Measurements from ENCODE around the gene C2CD3. TPM values are rescaled to one million over a fixed set of nuclear protein-coding genes. Genes with fewer than 3 reads are reported as not detected.

The C2CD3 gene
- total and polyA plus RNA-seq, 10 of the 15 experiments (the other 5 are each of a cell fraction or from before 2014, with no cell fraction given): 2.3 to 24.0 (median 16.3) TPM

GRCh38 chr11:74100735-74101134 is 70.1 kb downstream of the C2CD3 start:
- no peak for DNase-seq (ENCODE audit: low read depth, low spot score)
- ChIA-PET POLR2A (interaction anchor here (0.5 kb wide), 1 partner anchor 142 kb away, joined by 5 read pairs; no protein-coding TSS in a partner anchor), CTCF (no interaction called here), SMC1A (ENCODE audit: uncharacterized antibody, unreplicated experiment) (no interaction called here), RAD21 (ENCODE audit: unreplicated experiment) (no interaction called here)
- no peak for FAIRE-seq
- intact Hi-C loops (cut with micrococcal nuclease; ENCODE audit: unreplicated experiment) (no loop called here), in situ Hi-C loops (cut with MboI) (no loop called here)
- no peak for TF ChIP-seq SP1 (IDR thresholded peaks at IDR 0.05; ENCODE audit: low read depth, low read length)
- TF ChIP-seq BRCA1 (IDR thresholded peaks at IDR 0.05; ENCODE audit: low read depth, low read length): no peak
- no peaks in the 10 kb centered on the region for H3K4me1 ChIP-seq (ENCODE audit: control insufficient read depth, insufficient read depth, low read length)
- no peak overlapping the region for H3K9ac ChIP-seq (ENCODE audit: control insufficient read depth, insufficient read depth, low read length)
- WGBS (ENCODE audit: insufficient coverage, insufficient replicate concordance, low lambda C conversion rate, missing lambda C conversion rate): 90% methylated on average over 1 of the region's 1 CpG
- no peaks in the 10 kb centered on the region for H4K20me1 ChIP-seq (ENCODE audit: control insufficient read depth, insufficient read depth)
- no peak for ATAC-seq
- H3K4me2 ChIP-seq (ENCODE audit: control insufficient read depth, insufficient read depth): no peak overlapping the region
- H3K27me3 ChIP-seq (replicated peaks in 1 of 2; ENCODE audit: control insufficient read depth in 2 of 2, insufficient read depth in 2 of 2, low read length in 1 of 2): no peaks in the 10 kb centered on the region
- no peaks in the 10 kb centered on the region for H3K79me2 ChIP-seq (ENCODE audit: control insufficient read depth, insufficient read depth, low read length)
- no TSS peak for BruUV-seq (replicated peaks)
- no peak overlapping the region for H3K4me3 ChIP-seq
- H3K27ac ChIP-seq (ENCODE audit: control insufficient read depth, insufficient read depth): no peak overlapping the region
- peaks cover 5 to 16% of the 10 kb centered on the region in 2 experiments for H3K36me3 ChIP-seq (ENCODE audit: control insufficient read depth in 2 of 2, insufficient read depth in 2 of 2, low read length in 1 of 2)
- no peaks in the 10 kb centered on the region for H3K9me3 ChIP-seq (replicated peaks; ENCODE audit: control insufficient read depth, insufficient read depth, low read length)
- H2AFZ ChIP-seq (ENCODE audit: control insufficient read depth, low read depth, low read length): no peak overlapping the region

- no peak overlapping the region for H3K27ac ChIP-seq (ENCODE audit: control insufficient read depth, insufficient read depth)
- H4K20me1 ChIP-seq (ENCODE audit: control insufficient read depth, insufficient read depth): no peaks in the 10 kb centered on the region
- ATAC-seq (no peak), FAIRE-seq (no peak), DNase-seq (ENCODE audit: low read depth, low spot score) (no peak)
- intact Hi-C loops (cut with micrococcal nuclease; ENCODE audit: unreplicated experiment) (no loop called here), in situ Hi-C loops (cut with MboI) (no loop called here)
- no peak for TF ChIP-seq CREM (IDR thresholded peaks at IDR 0.05; ENCODE audit: low read depth)
- TF ChIP-seq SRF (IDR thresholded peaks at IDR 0.05; ENCODE audit: low read depth in 2 of 2, low read length in 2 of 2): no peak
- no peak for TF ChIP-seq ETV6 (conservative IDR thresholded peaks at IDR 0.05 in 1 of 2, IDR thresholded peaks at IDR 0.05 in 1 of 2; ENCODE audit: borderline replicate concordance in 1 of 2, low read depth in 1 of 2)
- TF ChIP-seq, protein P1, sequence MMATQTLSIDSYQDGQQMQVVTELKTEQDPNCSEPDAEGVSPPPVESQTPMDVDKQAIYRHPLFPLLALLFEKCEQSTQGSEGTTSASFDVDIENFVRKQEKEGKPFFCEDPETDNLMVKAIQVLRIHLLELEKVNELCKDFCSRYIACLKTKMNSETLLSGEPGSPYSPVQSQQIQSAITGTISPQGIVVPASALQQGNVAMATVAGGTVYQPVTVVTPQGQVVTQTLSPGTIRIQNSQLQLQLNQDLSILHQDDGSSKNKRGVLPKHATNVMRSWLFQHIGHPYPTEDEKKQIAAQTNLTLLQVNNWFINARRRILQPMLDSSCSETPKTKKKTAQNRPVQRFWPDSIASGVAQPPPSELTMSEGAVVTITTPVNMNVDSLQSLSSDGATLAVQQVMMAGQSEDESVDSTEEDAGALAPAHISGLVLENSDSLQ (IDR thresholded peaks at IDR 0.05): no peak
- no peaks in the 10 kb centered on the region for H3K4me1 ChIP-seq (ENCODE audit: control insufficient read depth, insufficient read depth, low read length)
- no peaks in the 10 kb centered on the region for H3K79me2 ChIP-seq (ENCODE audit: control insufficient read depth, insufficient read depth, low read length)
- H3K27me3 ChIP-seq (replicated peaks in 1 of 2; ENCODE audit: control insufficient read depth in 2 of 2, insufficient read depth in 2 of 2, low read length in 1 of 2): no peaks in the 10 kb centered on the region
- WGBS (ENCODE audit: insufficient coverage, insufficient replicate concordance, low lambda C conversion rate, missing lambda C conversion rate): 95% methylated on average over 2 of the region's 2 CpGs
- no peak overlapping the region for H3K4me3 ChIP-seq
- H3K4me2 ChIP-seq (ENCODE audit: control insufficient read depth, insufficient read depth): no peak overlapping the region
- no peak overlapping the region for H3K9ac ChIP-seq (ENCODE audit: control insufficient read depth, insufficient read depth, low read length)
- CTCF ChIA-PET: no interaction called here
- H2AFZ ChIP-seq (ENCODE audit: control insufficient read depth, low read depth, low read length): no peak overlapping the region
- POLR2A ChIA-PET: no interaction called here
- BruUV-seq (replicated peaks): no TSS peak
- RAD21 ChIA-PET (ENCODE audit: unreplicated experiment): no interaction called here
- H3K36me3 ChIP-seq (ENCODE audit: control insufficient read depth in 2 of 2, insufficient read depth in 2 of 2, low read length in 1 of 2): peaks cover 4 to 16% of the 10 kb centered on the region in 2 experiments
- SMC1A ChIA-PET (ENCODE audit: uncharacterized antibody, unreplicated experiment): no interaction called here
- no peaks in the 10 kb centered on the region for H3K9me3 ChIP-seq (replicated peaks; ENCODE audit: control insufficient read depth, insufficient read depth, low read length)
These were observed 70.6 kb downstream of the C2CD3 start for GRCh38 chr11:74100231-74100630.
